Endothelial cell of umbilical vein (primary cell): Measurements from ENCODE around the gene LIMCH1.

ENCODE experiments used
- EZH2 ChIP-seq: IDR thresholded peaks from 2 replicates; pipeline ENCODE4 v1.6.1; 2012; ENCODE audit warnings: borderline replicate concordance, low read depth, mild to moderate bottlenecking, moderate library complexity, low read length, inconsistent platforms; ENCODE audit not compliant: severe bottlenecking
- FOS ChIP-seq: IDR thresholded peaks from 2 replicates; pipeline ENCODE4 v1.6.1; 2011; ENCODE audit warnings: mild to moderate bottlenecking, low read length, moderate library complexity, borderline replicate concordance; ENCODE audit not compliant: insufficient read depth
- POLR2A ChIP-seq: IDR thresholded peaks from 2 replicates; pipeline ENCODE4 v1.6.1; 2012; ENCODE audit warnings: low read depth, mild to moderate bottlenecking, control low read depth, low read length
- POLR2AphosphoS5 ChIP-seq: IDR thresholded peaks from 2 replicates; pipeline ENCODE4 v1.6.1; 2012; ENCODE audit warnings: low read depth, mild to moderate bottlenecking, control low read depth, low read length, moderate library complexity; ENCODE audit not compliant: insufficient read depth
- TF ChIP-seq, protein P1 (sequence below), 2 donors: IDR thresholded peaks; 1 replicate in 1 of 2; 2 replicates in 1 of 2; pipeline ENCODE4 v1.5.1; 2011; ENCODE audit warnings: low read length in 2 of 2, mild to moderate bottlenecking in 2 of 2, moderate library complexity in 2 of 2, control low read depth in 1 of 2, inconsistent platforms in 1 of 2, low read depth in 1 of 2; ENCODE audit not compliant: insufficient read depth in 1 of 2; ENCODE audit errors: extremely low read depth in 1 of 2

DNA sequence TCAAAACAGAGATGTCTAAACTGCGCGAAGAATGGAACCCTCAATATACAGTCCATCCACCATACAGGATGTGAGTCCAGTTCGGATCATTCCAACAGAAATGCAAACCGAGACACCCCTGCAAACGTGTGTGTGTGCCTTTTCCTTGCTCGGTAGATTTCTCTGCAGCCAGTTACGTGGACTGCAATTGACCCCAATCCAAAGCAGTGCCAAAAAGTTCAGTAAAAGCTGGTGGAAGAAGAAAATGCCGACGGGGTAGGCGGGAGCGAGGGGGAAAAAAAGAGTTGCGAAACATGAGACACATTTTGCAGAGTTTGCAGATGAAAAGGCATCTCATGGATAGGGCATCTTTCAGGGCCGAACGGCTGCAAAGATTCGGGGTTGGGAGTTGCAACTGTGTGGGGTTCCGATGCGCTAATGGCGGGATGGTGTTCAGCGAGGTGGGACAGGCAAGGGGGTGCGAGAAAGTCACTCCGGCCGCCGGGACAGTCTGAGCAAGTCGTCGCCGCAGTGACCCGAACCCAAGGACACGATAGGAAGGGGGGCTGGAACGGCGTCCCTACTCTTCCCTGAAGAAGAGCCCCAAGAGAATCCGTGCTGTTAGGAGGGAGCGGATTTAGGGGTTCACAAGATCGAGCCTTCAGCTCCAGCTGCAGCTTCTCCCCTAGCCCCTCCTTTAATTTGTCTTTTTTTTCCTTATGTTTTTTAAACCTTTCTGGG is 206.8 kb downstream of the LIMCH1 start:
- TF ChIP-seq POLR2A (no peak), EZH2 (peak; percentile 93), POLR2AphosphoS5 (no peak), FOS (no peak)
- TF ChIP-seq, protein P1, sequence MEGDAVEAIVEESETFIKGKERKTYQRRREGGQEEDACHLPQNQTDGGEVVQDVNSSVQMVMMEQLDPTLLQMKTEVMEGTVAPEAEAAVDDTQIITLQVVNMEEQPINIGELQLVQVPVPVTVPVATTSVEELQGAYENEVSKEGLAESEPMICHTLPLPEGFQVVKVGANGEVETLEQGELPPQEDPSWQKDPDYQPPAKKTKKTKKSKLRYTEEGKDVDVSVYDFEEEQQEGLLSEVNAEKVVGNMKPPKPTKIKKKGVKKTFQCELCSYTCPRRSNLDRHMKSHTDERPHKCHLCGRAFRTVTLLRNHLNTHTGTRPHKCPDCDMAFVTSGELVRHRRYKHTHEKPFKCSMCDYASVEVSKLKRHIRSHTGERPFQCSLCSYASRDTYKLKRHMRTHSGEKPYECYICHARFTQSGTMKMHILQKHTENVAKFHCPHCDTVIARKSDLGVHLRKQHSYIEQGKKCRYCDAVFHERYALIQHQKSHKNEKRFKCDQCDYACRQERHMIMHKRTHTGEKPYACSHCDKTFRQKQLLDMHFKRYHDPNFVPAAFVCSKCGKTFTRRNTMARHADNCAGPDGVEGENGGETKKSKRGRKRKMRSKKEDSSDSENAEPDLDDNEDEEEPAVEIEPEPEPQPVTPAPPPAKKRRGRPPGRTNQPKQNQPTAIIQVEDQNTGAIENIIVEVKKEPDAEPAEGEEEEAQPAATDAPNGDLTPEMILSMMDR (IDR thresholded peaks at IDR 0.05; ENCODE audit: extremely low read depth in 1 of 2, insufficient read depth in 1 of 2, low read depth in 1 of 2, low read length in 2 of 2), result no peak
